Hematopoietic multipotent progenitor cell treated with erythropoietin and hydrocortisone succinate and interleukin-3 and kit ligand, for 4 days (in vitro differentiated cells): Measurements from ENCODE around the gene ONECUT2.
"Not testable (repeated sequence)": the region's sequence is repeated elsewhere in the genome, so short reads cannot be mapped to it uniquely, and the experiment has no call there.

Source experiments
- DNase-seq: peaks from one replicate; pipeline ENCODE4 v3.0.0-alpha.2; 2015

The ONECUT2 gene

GRCh38 chr18:57446322-57446721 lies 11.1 kb downstream of the ONECUT2 start:
- peak; percentile 59 for DNase-seq

GRCh38 chr18:57447154-57447621 lies 12.0 kb downstream of the ONECUT2 start:
- DNase-seq = peak; percentile 76

GRCh38 chr18:57455576-57456129 lies 20.5 kb downstream of the ONECUT2 start:
- no peak for DNase-seq

GRCh38 chr18:57461652-57462269 lies 26.6 kb downstream of the ONECUT2 start:
- DNase-seq = no peak

GRCh38 chr18:57466307-57466706 lies 31.1 kb downstream of the ONECUT2 start:
- no peak for DNase-seq

GRCh38 chr18:57466745-57467409 lies 31.7 kb downstream of the ONECUT2 start:
- DNase-seq = no peak

GRCh38 chr18:57469884-57470283 lies 34.7 kb downstream of the ONECUT2 start:
- DNase-seq = no peak

GRCh38 chr18:57475408-57475807 lies 40.2 kb downstream of the ONECUT2 start:
- DNase-seq = no peak

GRCh38 chr18:57475903-57476302 lies 40.7 kb downstream of the ONECUT2 start:
- peak; percentile 27 for DNase-seq

- DNase-seq = no peak
Observed at GRCh38 chr18:57480733-57481132, 45.6 kb downstream of the ONECUT2 start.

GRCh38 chr18:57497372-57498294 lies 62.5 kb downstream of the ONECUT2 start:
- no peak for DNase-seq

GRCh38 chr18:57498682-57499256 lies 63.6 kb downstream of the ONECUT2 start:
- DNase-seq = no peak

- DNase-seq = no peak
Observed at GRCh38 chr18:57502624-57503023, 67.5 kb downstream of the ONECUT2 start.

- DNase-seq = no peak
Observed at GRCh38 chr18:57505231-57505630, 70.1 kb downstream of the ONECUT2 start.

GRCh38 chr18:57516056-57516455 lies 80.9 kb downstream of the ONECUT2 start:
- DNase-seq = peak; percentile 84

- DNase-seq = no peak
Observed at GRCh38 chr18:57518533-57518932, 83.4 kb downstream of the ONECUT2 start.

- DNase-seq = no peak
Observed at GRCh38 chr18:57519668-57520424, 84.7 kb downstream of the ONECUT2 start.

- not testable (repeated sequence) for DNase-seq
Observed at GRCh38 chr18:57522348-57522747, 87.2 kb downstream of the ONECUT2 start.

GRCh38 chr18:57523171-57523956 lies 88.2 kb downstream of the ONECUT2 start:
- DNase-seq = peak; percentile 92

- peak; percentile 13 for DNase-seq
Observed at GRCh38 chr18:57527556-57528229, 92.5 kb downstream of the ONECUT2 start.

- no peak for DNase-seq
Observed at GRCh38 chr18:57529151-57529550, 94.0 kb downstream of the ONECUT2 start.
